Measurements from ENCODE around the gene FGR. TPM values are rescaled to one million over a fixed set of nuclear protein-coding genes. Genes with fewer than 3 reads are reported as not detected.

Gene FGR
- total and polyA plus RNA-seq, 2 of the 13 experiments (the other 11 are each of a cell fraction or from before 2014, with no cell fraction given): not detected

- TF ChIP-seq ZNF407 (CRISPR knock-in tag; IDR thresholded peaks at IDR 0.05; ENCODE audit: not compliant biosample characterization) (no peak), ZNF580 (CRISPR knock-in tag; IDR thresholded peaks at IDR 0.05; ENCODE audit: borderline replicate concordance, low read depth) (peak; percentile 84; the same call in 1 of the 2 replicates), FOXJ3 (CRISPR knock-in tag; IDR thresholded peaks at IDR 0.05; ENCODE audit: borderline replicate concordance) (no peak; the same call in 1 of the 2 replicates), IRF1 (CRISPR knock-in tag; IDR thresholded peaks at IDR 0.05; ENCODE audit: low read depth) (peak; percentile 50; the same call in 1 of the 2 replicates), DNMT3B (CRISPR knock-in tag; conservative IDR thresholded peaks at IDR 0.05) (0 out of 2 replicates have a peak, but pooled peaks have one; percentile 22), ZBTB40 (IDR thresholded peaks at IDR 0.05) (no peak), ZBTB40 (CRISPR knock-in tag; IDR thresholded peaks at IDR 0.05) (peak; percentile 43; the same call in 1 of the 2 replicates), NFRKB (IDR thresholded peaks at IDR 0.05) (no peak), ZNF274 (CRISPR knock-in tag; IDR thresholded peaks at IDR 0.05) (peak; percentile 90), SYNCRIP (IDR thresholded peaks at IDR 0.05; ENCODE audit: insufficient read depth, low read depth, low read length) (no peak), DNMT1 (CRISPR knock-in tag; IDR thresholded peaks at IDR 0.05) (no peak)
These were observed 27.7 kb downstream of the FGR start (continued) for GRCh38 chr1:27607239-27607804.
